Endothelial cell of umbilical vein (primary cell): ENCODE results near the gene PRSS36. TPM values are rescaled to one million over a fixed set of nuclear protein-coding genes. Genes with fewer than 3 reads are reported as not detected.

Experiments used
- BruUV-seq: library from RNA; stranded (reverse); fragments of 400-500 nt; replicated peaks from 2 replicates; lab custom pipeline; 2021; lab: Mats Ljungman, UMichigan
- CTCF ChIA-PET: fragments of 300-600, 350-600 bp; sonication (Branson Sonifier 250); formaldehyde crosslinking; loops from one replicate; lab custom pipeline; 2021; ENCODE audit warnings: antibody characterized with exemption, inconsistent platforms; lab: Charles Lee
- POLR2A ChIA-PET: fragments of 300-600, 350-600 bp; sonication (Branson Sonifier 250); formaldehyde crosslinking; loops from one replicate; lab custom pipeline; 2021; ENCODE audit warnings: antibody characterized with exemption, inconsistent platforms; lab: Charles Lee
- DNase-seq: peaks from one replicate; pipeline ENCODE4 v3.0.0-alpha.2; 2011; ENCODE audit warnings: low read depth, low spot score
- FAIRE-seq: peaks from 2 replicates; lab custom pipeline; 2011; peaks lifted over from hg19 to GRCh38; lab: Jason Lieb, UNC
- H2AFZ ChIP-seq: 2 replicates; pipeline ENCODE4 v1.6.0; 2012; ENCODE audit warnings: low read depth, low read length, control low read depth, inconsistent platforms
- H3K27ac ChIP-seq: 2 replicates; pipeline ENCODE4 v1.5.1; 2011; ENCODE audit warnings: low read depth, mild to moderate bottlenecking, control low read depth, low read length, moderate library complexity; ENCODE audit not compliant: insufficient read depth
- H3K27me3 ChIP-seq, 2 experiments: 2 replicates each; pipeline versions ENCODE4 v1.6.0 to v1.6.1; 2011; ENCODE audit warnings: low read length in 2 of 2, mixed read lengths in 1 of 2; ENCODE audit not compliant: control insufficient read depth in 2 of 2, insufficient read depth in 2 of 2
- H3K36me3 ChIP-seq, 2 experiments: 2 replicates in 1 of 2; 3 replicates in 1 of 2; pipeline ENCODE4 v1.5.1; 2011; ENCODE audit warnings: low read length in 2 of 2, mild to moderate bottlenecking in 1 of 2, moderate library complexity in 1 of 2; ENCODE audit not compliant: control insufficient read depth in 2 of 2, insufficient read depth in 2 of 2; ENCODE audit errors: extremely low read depth in 1 of 2
- H3K4me1 ChIP-seq: 3 replicates; pipeline ENCODE4 v1.5.1; 2011; ENCODE audit warnings: mild to moderate bottlenecking, low read length; ENCODE audit not compliant: control insufficient read depth, insufficient read depth; ENCODE audit errors: extremely low read depth
- H3K4me2 ChIP-seq: 2 replicates; pipeline ENCODE4 v1.6.1; 2011; ENCODE audit warnings: low read length, control low read depth, mixed read lengths; ENCODE audit not compliant: insufficient read depth
- H3K4me3 ChIP-seq, 3 experiments: fragments of 200-600 bp in 1 of 3; sonication (generic), shearing (Covaris generic) in 1 of 3; replicated peaks in 1 of 3; 2 replicates each; pipeline ENCODE4 v1.5.1; 2011 to 2016; ENCODE audit warnings: control low read depth in 3 of 3, low read length in 3 of 3, mild to moderate bottlenecking in 2 of 3, inconsistent platforms in 1 of 3, low read depth in 1 of 3, moderate library complexity in 1 of 3; ENCODE audit not compliant: insufficient read depth in 1 of 3
- H3K79me2 ChIP-seq: 2 replicates; pipeline ENCODE4 v1.6.0; 2012; ENCODE audit warnings: low read length, inconsistent platforms; ENCODE audit not compliant: control insufficient read depth, insufficient read depth
- H3K9ac ChIP-seq: replicated peaks from 2 replicates; pipeline ENCODE3; 2011; ENCODE audit warnings: low read length, control low read depth; ENCODE audit not compliant: insufficient read depth; ENCODE audit errors: extremely low read depth
- H3K9me1 ChIP-seq: replicated peaks from 3 replicates; pipeline ENCODE4 v1.6.0; 2011; ENCODE audit warnings: mild to moderate bottlenecking, low read length; ENCODE audit not compliant: control insufficient read depth, insufficient read depth; ENCODE audit errors: extremely low read depth
- H3K9me3 ChIP-seq: replicated peaks from 2 replicates; pipeline ENCODE4 v1.5.1; 2012; ENCODE audit warnings: low read length, inconsistent platforms; ENCODE audit not compliant: control insufficient read depth, insufficient read depth
- H4K20me1 ChIP-seq: replicated peaks from 2 replicates; pipeline ENCODE3; 2011; ENCODE audit warnings: mild to moderate bottlenecking, low read length; ENCODE audit not compliant: control insufficient read depth, insufficient read depth; ENCODE audit errors: extremely low read depth
- EZH2 ChIP-seq: IDR thresholded peaks from 2 replicates; pipeline ENCODE4 v1.6.1; 2012; ENCODE audit warnings: borderline replicate concordance, low read depth, mild to moderate bottlenecking, moderate library complexity, low read length, inconsistent platforms; ENCODE audit not compliant: severe bottlenecking
- FOS ChIP-seq: IDR thresholded peaks from 2 replicates; pipeline ENCODE4 v1.6.1; 2011; ENCODE audit warnings: mild to moderate bottlenecking, low read length, moderate library complexity, borderline replicate concordance; ENCODE audit not compliant: insufficient read depth
- GATA2 ChIP-seq: IDR thresholded peaks from 2 replicates; pipeline ENCODE4 v1.7.0; 2011; ENCODE audit warnings: low read depth, mild to moderate bottlenecking, moderate library complexity, mixed read lengths, low read length; ENCODE audit not compliant: insufficient read length, insufficient read depth
- JUN ChIP-seq: IDR thresholded peaks from 2 replicates; pipeline ENCODE4 v1.6.1; 2011; ENCODE audit warnings: borderline replicate concordance, low read depth; ENCODE audit not compliant: insufficient read length, insufficient read depth
- MYC ChIP-seq: IDR thresholded peaks from one replicate; pipeline ENCODE4 v1.6.1; 2011; ENCODE audit warnings: mild to moderate bottlenecking, low read depth, low read length
- POLR2A ChIP-seq: IDR thresholded peaks from 2 replicates; pipeline ENCODE4 v1.6.1; 2012; ENCODE audit warnings: low read depth, mild to moderate bottlenecking, control low read depth, low read length
- POLR2AphosphoS5 ChIP-seq: IDR thresholded peaks from 2 replicates; pipeline ENCODE4 v1.6.1; 2012; ENCODE audit warnings: low read depth, mild to moderate bottlenecking, control low read depth, low read length, moderate library complexity; ENCODE audit not compliant: insufficient read depth
- dilution Hi-C: fragments of 300-500 bp; cut with MboI; formaldehyde crosslinking; loops from one replicate; pipeline ENCODE4 v1.15.0; 2019; ENCODE audit warnings: low sequenced_read_pairs; ENCODE audit not compliant: extremely low pct_ligation_motif_present
- intact Hi-C: fragments of 100-400 bp; cut with micrococcal nuclease; formaldehyde crosslinking; loops from one replicate; pipeline ENCODE4 v1.10.0; 2022
- polyA plus RNA-seq, 4 experiments: library from polyadenylated mRNA; depleted of rRNA in 3 of 4; stranded (reverse) in 3 of 4; unstranded in 1 of 4; fragments of >200 nt; gene quantifications; 2 replicates each; pipeline versions ENCODE4 v1.2.1 to v1.2.3, GENCODE V29; 2011 to 2012; ENCODE audit warnings: missing spikeins in 1 of 4
- total RNA-seq: library from RNA; stranded (reverse); gene quantifications from 2 replicates; pipeline ENCODE4 v1.2.3, GENCODE V29; 2021
- TF ChIP-seq, protein P1 (sequence below), 2 donors: IDR thresholded peaks; 1 replicate in 1 of 2; 2 replicates in 1 of 2; pipeline ENCODE4 v1.5.1; 2011; ENCODE audit warnings: low read length in 2 of 2, mild to moderate bottlenecking in 2 of 2, moderate library complexity in 2 of 2, control low read depth in 1 of 2, inconsistent platforms in 1 of 2, low read depth in 1 of 2; ENCODE audit not compliant: insufficient read depth in 1 of 2; ENCODE audit errors: extremely low read depth in 1 of 2
- TF ChIP-seq, protein P2 (sequence below): IDR thresholded peaks from 2 replicates; pipeline ENCODE4 v1.6.1; 2011; ENCODE audit not compliant: insufficient read depth, insufficient read length

Gene PRSS36
- total and polyA plus RNA-seq, 2 donors (not counting 3 experiments of a cell fraction or from before 2014, with no cell fraction given) = 0.57 TPM; not detected in 1

DNA sequence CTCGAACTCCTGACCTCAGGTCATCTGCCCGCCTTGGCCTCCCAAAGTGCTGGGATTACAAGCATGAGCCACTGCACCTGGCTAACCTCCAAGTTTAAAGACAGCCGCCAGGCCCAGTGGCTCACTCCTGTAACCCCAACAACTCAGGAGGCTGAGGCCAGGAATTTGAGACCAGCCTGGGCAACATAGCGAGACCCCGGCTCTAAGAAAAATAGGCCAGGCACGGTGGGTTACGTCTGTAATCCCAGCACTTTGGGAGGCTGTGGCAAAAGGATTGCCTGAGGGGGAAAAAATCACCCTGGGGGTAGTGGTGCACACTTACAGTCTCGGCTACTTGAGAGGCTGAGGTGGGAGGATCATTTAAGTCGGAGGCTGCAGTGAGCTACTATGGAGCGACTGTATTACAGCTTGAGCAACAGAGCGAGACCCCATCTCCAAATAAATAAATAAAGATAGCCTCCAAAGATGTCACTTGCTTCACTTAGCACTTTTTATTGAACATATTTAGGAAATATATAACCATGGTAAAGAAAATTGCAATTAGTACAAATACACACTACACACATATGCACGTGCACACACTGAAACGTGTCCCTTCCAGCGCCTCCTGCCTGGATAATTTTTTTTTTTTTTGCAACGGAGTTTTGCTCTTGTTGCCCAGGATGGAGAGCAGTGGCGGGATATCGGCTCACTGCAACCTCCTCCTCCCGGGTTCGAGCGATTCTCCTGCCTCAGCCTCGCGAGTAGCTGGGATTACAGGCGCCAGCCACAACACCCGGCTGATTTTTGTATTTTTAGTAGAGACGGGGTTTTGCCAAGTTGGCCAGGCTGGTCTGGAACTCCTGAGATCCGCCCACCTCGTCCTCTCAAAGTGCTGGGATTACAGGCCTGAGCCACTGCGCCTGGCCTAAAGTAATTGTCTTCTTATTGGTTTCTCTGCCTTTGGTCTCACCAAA is 43.1 kb downstream of the PRSS36 start:
- intact Hi-C loops = loop anchor here (5.0 kb wide), 1 partner anchor 36 kb away; no protein-coding TSS in a partner anchor
- POLR2A ChIA-PET = no interaction called here

More for the DNA sequence above, 43.1 kb downstream of the PRSS36 start:
- Histone ChIP-seq H3K4me1 (peaks cover 12% of the 10 kb centered on the region), H3K36me3 (peaks cover 6 to 22% of the 10 kb centered on the region in 2 experiments), H4K20me1 (no peaks in the 10 kb centered on the region), H3K4me3 (no peak overlapping the region), H3K9ac (no peak overlapping the region), H3K27me3 (no peaks in the 10 kb centered on the region), H3K4me2 (no peak overlapping the region), H3K9me3 (no peaks in the 10 kb centered on the region), H2AFZ (no peak overlapping the region), H3K27ac (no peak overlapping the region), H3K79me2 (peaks cover 11% of the 10 kb centered on the region), H3K9me1 (no peaks in the 10 kb centered on the region)
- CTCF ChIA-PET = no interaction called here
- TF ChIP-seq, protein P1, sequence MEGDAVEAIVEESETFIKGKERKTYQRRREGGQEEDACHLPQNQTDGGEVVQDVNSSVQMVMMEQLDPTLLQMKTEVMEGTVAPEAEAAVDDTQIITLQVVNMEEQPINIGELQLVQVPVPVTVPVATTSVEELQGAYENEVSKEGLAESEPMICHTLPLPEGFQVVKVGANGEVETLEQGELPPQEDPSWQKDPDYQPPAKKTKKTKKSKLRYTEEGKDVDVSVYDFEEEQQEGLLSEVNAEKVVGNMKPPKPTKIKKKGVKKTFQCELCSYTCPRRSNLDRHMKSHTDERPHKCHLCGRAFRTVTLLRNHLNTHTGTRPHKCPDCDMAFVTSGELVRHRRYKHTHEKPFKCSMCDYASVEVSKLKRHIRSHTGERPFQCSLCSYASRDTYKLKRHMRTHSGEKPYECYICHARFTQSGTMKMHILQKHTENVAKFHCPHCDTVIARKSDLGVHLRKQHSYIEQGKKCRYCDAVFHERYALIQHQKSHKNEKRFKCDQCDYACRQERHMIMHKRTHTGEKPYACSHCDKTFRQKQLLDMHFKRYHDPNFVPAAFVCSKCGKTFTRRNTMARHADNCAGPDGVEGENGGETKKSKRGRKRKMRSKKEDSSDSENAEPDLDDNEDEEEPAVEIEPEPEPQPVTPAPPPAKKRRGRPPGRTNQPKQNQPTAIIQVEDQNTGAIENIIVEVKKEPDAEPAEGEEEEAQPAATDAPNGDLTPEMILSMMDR (IDR thresholded peaks at IDR 0.05; ENCODE audit: extremely low read depth in 1 of 2, insufficient read depth in 1 of 2, low read depth in 1 of 2, low read length in 2 of 2) = no peak
- TF ChIP-seq EZH2 (no peak), JUN (no peak), MYC (no peak), FOS (no peak), POLR2AphosphoS5 (no peak), GATA2 (no peak), POLR2A (no peak)
- TF ChIP-seq, protein P2, sequence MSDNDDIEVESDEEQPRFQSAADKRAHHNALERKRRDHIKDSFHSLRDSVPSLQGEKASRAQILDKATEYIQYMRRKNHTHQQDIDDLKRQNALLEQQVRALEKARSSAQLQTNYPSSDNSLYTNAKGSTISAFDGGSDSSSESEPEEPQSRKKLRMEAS = no peak
- no TSS peak for BruUV-seq
- dilution Hi-C loops = no loop called here
- no peak for FAIRE-seq
- no peak for DNase-seq
